Measurements from ENCODE around the gene IP6K1. TPM values are rescaled to one million over a fixed set of nuclear protein-coding genes. Genes with fewer than 3 reads are reported as not detected.
"Not testable (repeated sequence)": the region's sequence is repeated elsewhere in the genome, so short reads cannot be mapped to it uniquely, and the experiment has no call there.

The IP6K1 gene
- total RNA-seq, 1 donor from 2014 or later: 34.2 TPM

DNA sequence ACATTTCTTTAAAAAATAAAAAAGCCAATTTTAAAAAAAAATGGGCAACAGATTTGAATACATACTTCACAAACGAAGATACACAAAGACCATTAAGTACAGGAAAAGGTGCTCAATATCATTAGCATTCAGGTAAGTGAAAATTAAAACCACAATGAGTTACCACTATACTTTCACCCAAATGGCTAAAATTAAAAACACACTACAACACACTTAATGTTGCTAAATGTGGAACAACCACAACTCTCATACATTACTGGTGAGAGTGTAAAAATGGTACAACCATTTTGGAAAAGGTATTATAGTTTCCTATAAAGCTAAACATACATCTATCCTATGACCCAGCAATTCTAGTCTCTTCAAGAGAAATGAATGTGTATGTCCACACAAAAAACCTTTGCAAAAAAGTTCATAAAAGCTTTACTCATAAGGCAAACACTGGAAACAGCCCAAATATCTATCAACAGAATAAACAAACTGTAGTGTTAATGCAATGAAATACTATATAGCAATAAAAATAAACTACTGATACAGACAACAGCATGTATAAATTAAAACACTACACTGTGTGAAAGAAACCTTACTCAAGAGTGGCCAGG, 14.9 kb downstream of the IP6K1 start:
- intact Hi-C loops (cut with micrococcal nuclease): no loop called here

- intact Hi-C loops (cut with micrococcal nuclease): no loop called here
These were observed 16.4 kb downstream of the IP6K1 start for GRCh38 chr3:49769926-49770325.

- intact Hi-C loops (cut with micrococcal nuclease): no loop called here
These were observed 16.9 kb downstream of the IP6K1 start for GRCh38 chr3:49769286-49769915.

DNA sequence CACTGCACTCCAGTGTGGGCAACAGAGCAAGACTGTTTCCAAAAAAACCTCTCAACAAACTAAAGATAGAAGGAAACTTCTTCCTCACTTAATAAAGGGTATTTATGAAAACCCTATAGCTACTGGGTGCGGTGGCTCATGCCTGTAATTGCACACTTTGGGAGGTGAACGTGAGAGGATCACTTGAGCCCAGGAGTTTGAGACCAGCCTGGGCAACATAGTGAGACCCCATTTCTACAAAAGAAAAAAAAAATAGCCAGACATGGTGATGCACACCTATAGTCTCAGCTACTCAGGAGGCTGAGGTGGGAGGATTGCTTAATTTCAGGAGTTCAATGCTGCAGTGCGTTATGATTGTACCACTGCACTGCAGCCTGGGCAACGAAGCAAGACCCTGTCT, 22.4 kb downstream of the IP6K1 start:
- intact Hi-C loops (cut with micrococcal nuclease): no loop called here

DNA sequence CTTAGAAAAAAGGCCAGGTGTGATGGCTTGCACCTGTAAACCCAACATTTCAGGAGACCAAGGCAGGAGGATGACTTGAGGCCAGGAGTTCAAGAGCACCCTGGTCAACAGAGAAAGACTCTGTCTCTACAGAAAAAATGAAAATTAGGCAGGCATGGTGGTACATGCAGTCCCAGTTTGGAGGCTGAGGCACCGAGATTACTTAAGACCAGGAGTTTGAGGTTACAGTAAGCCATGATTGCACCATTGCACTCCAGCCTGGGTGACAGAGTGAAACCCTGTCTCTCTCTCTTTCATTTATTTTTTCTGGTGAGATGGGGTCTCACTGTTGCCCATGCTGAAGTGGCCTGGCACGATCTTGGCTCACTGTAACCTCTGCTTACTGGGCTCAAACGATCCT, 24.7 kb downstream of the IP6K1 start:
- intact Hi-C loops (cut with micrococcal nuclease): no loop called here

GRCh38 chr3:49759226-49759625, 27.1 kb downstream of the IP6K1 start:
- intact Hi-C loops (cut with micrococcal nuclease): no loop called here

DNA sequence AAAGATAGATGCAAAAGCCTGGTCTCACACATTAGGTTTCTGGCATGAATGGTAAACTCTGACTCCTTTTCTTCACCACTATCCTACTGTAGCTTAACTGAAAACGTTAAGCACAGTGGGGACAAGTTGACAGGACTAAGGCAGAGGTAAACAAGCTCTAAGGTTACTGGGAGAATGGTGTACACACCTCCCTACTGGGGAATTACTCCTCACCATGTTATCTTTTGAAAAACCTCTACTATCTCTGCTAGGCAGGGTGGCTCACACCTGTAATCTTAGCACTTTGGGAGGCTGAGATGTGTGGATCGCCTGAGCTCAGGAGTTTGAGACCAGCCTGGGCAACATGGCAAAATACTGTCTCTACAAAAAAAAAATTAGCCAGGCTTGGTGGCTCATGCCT, 29.1 kb downstream of the IP6K1 start:
- intact Hi-C loops (cut with micrococcal nuclease): no loop called here

DNA sequence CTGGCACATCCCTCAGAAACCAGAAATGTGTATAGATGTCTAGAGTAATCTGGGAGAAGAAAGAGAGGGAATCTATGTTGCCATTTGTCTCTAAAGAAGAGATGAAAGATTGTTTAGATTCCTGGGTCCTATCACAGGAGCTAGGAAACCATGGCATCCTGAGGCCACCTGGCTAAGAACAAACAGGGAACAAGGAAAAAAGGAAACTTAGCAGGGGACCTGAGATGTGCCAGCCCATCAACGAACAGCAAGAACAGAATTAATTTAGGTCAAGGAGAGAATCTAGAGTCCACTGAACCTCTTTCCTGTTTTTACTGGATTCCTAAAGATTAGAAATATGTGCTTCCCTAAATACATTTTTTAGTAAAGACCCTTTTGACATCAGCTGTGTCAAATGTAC, 30.3 kb downstream of the IP6K1 start:
- intact Hi-C loops (cut with micrococcal nuclease): no loop called here

GRCh38 chr3:49754536-49754935, 31.8 kb downstream of the IP6K1 start:
- intact Hi-C loops (cut with micrococcal nuclease): no loop called here

GRCh38 chr3:49751501-49751900, 34.8 kb downstream of the IP6K1 start:
- intact Hi-C loops (cut with micrococcal nuclease): no loop called here

GRCh38 chr3:49750056-49750455, 36.3 kb downstream of the IP6K1 start:
- intact Hi-C loops (cut with micrococcal nuclease): no loop called here

- intact Hi-C loops (cut with micrococcal nuclease): not testable (repeated sequence)
These were observed 37.5 kb downstream of the IP6K1 start for GRCh38 chr3:49748874-49749273.

- intact Hi-C loops (cut with micrococcal nuclease): no loop called here
These were observed 38.4 kb downstream of the IP6K1 start for GRCh38 chr3:49747792-49748480.

GRCh38 chr3:49745986-49746385, 40.4 kb downstream of the IP6K1 start:
- intact Hi-C loops (cut with micrococcal nuclease): no loop called here

GRCh38 chr3:49740427-49740826, 45.9 kb downstream of the IP6K1 start:
- intact Hi-C loops (cut with micrococcal nuclease): no loop called here

DNA sequence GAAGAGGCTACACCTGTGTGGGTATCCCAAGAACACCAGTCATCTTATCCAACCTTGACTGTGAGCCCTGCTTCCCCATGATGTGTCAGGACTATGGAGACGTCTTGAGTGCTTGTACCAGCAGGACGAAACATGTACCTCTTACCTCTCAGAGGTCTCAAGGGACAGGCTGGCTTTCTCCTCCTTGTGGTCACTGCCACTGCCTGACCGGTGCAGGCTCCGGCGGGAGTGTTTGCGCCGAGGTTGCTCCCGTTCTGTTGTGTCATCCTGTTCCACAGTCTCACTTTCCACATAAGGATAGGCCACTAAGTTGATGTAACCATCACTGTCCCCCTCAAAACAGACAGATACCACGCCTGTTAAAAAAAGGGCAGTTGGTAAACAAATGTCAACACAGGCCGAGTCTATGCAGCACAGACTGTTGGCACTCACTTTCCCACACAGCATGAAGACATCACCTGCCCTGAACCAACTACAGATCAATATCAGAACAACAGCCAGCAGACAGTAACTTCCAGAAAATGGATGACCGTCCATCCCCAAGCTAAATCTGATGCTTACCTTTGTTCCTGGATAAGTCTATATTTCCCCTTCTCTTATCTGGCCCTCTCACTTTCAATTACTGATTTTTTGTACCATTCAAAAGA, 48.2 kb downstream of the IP6K1 start:
- intact Hi-C loops (cut with micrococcal nuclease): no loop called here

DNA sequence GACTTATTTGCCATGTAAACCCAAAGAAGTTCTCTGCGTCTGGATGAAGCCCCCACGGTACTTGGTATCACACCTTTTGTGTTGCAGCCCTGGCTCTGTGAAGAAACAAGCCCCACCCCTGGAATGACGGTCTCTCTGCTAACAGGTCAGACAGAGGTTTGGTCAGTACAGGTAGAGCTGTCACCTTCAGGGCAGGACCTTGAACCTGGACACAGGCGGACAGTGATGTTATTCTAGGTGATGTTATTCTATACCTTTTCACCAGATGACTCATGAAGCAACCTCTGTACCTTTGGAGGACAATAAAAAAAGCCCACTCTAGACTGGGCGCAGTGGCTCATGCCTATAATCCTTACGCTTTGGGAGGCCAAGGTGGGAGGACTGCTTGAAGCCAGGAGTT, 51.6 kb downstream of the IP6K1 start:
- intact Hi-C loops (cut with micrococcal nuclease): no loop called here

DNA sequence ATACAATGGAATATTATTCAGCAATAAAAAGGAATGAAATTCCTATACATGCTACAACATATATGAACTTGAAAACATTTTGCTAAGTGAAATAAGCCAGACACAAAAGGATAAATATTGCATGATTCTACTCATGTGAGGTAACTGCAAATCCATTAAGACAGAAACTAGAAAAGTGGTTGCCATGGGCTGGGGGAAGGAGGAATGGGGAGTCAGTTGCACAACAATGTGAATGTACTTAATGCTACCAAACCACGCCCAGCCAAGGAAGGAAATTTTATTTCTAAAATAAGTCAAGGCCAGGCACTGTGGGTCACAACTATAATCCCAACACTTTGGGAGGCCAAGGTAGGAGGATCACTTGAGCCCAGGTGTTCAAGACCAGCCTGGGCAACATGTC, 52.8 kb downstream of the IP6K1 start:
- intact Hi-C loops (cut with micrococcal nuclease): no loop called here

GRCh38 chr3:49732597-49732996, 53.7 kb downstream of the IP6K1 start:
- intact Hi-C loops (cut with micrococcal nuclease): no loop called here

GRCh38 chr3:49729966-49730609, 56.3 kb downstream of the IP6K1 start:
- intact Hi-C loops (cut with micrococcal nuclease): no loop called here

GRCh38 chr3:49727924-49728361, 58.4 kb downstream of the IP6K1 start:
- intact Hi-C loops (cut with micrococcal nuclease): no loop called here
